AG09319 (cell line): Measurements from ENCODE around the gene MLLT10.

Experiments
- DNase-seq: peaks from one replicate; pipeline ENCODE4 v3.0.0-alpha.2; 2010; ENCODE audit warnings: low read depth; ENCODE audit errors: extremely low read depth
- CTCF ChIP-seq: IDR thresholded peaks from 2 replicates; pipeline ENCODE4 v1.5.1; 2011; ENCODE audit warnings: low read depth, mild to moderate bottlenecking, inconsistent platforms, low read length, moderate library complexity

Gene MLLT10

GRCh38 chr10:21764466-21765189 lies 230.6 kb downstream of the MLLT10 start:
- DNase-seq: no peak
- TF ChIP-seq CTCF: no peak

- no peak for TF ChIP-seq CTCF
Observed at GRCh38 chr10:21769041-21769440, 235.0 kb downstream of the MLLT10 start.

GRCh38 chr10:21771219-21771618 lies 237.2 kb downstream of the MLLT10 start:
- DNase-seq: no peak
- no peak for TF ChIP-seq CTCF

More at GRCh38 chr10:21769041-21769440, 235.0 kb downstream of the MLLT10 start:
- no peak for DNase-seq

DNA sequence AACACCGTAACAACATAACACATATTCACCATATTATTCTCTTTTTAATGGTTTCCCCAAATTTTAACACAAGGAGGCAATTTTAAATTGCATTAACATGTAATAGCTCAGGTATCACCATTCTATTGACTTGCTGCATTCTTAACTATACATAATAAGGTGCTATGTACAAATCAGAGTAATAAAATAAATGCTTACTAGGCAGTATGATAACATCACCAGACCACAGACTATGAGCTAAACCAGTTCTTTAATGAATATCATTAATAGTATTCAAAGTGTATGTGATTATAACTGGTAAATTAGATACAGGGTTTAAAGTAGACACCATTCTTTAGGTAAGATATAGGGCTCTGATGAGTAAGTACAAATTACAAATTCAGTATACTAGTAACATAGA lies 242.9 kb downstream of the MLLT10 start:
- DNase-seq: no peak
- TF ChIP-seq CTCF: no peak

DNA sequence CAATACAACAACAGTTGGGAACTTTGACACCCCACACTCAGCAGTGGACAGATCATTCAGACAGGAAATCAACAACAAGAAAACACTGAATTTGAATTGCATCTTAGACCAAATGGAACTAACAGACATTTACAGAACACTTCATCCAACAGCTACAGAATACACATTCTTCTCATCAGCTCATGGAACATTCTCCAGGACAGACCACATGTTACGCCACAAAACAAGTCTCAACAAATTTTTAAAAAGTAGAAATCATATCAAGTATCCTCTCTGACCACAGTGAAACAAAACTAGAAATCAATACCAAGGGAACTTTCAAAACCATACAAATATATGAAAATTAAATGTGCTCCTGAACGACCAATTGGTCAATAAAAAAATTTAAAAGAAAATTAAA lies 257.2 kb downstream of the MLLT10 start:
- no peak for DNase-seq
- TF ChIP-seq CTCF: no peak
